Epithelial cell of proximal tubule (primary cell): Measurements from ENCODE around the gene PRODH. TPM values are rescaled to one million over a fixed set of nuclear protein-coding genes. Genes with fewer than 3 reads are reported as not detected.
"Not testable (repeated sequence)": the region's sequence is repeated elsewhere in the genome, so short reads cannot be mapped to it uniquely, and the experiment has no call there.

ENCODE experiments used
- DNase-seq: peaks from one replicate; pipeline ENCODE4 v3.0.0-alpha.2; 2011; ENCODE audit warnings: low read depth
- H3K4me3 ChIP-seq: 2 replicates; pipeline ENCODE4 v1.5.1; 2011; ENCODE audit warnings: low read depth, mild to moderate bottlenecking, low read length
- total RNA-seq: library from RNA; depleted of rRNA; stranded (reverse); fragments of >200 nt; gene quantifications from 2 replicates; pipeline ENCODE4 v1.2.3, GENCODE V29; 2015
- TF ChIP-seq, protein P1 (sequence below): conservative IDR thresholded peaks from 2 replicates; pipeline ENCODE4 v1.5.1; 2012; ENCODE audit warnings: low read depth, mild to moderate bottlenecking, low read length

PRODH gene
- total RNA-seq, 1 donor from 2014 or later: 2.1 TPM

DNA sequence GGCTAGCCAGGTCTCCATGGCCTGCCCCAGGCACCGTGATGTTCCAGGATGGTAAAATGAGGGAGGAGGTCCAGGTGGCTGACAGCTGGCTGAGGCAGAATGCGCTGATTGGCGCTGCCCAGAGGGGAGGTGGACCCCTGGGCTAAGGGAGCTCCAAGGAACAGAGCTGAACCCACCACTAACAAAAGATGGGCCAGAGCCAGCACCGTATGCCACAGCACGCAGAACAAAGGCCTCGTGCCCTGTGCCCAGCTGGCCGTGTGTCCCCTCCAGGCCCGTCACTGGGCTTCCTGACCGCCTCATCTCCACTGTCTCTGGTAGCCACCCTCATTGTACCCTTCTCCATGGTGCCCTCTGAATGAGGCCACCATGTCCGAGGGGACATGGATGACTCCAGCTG lies 19.6 kb upstream of the PRODH start:
- no peak overlapping the region for H3K4me3 ChIP-seq
- no peak for DNase-seq
- TF ChIP-seq, protein P1, sequence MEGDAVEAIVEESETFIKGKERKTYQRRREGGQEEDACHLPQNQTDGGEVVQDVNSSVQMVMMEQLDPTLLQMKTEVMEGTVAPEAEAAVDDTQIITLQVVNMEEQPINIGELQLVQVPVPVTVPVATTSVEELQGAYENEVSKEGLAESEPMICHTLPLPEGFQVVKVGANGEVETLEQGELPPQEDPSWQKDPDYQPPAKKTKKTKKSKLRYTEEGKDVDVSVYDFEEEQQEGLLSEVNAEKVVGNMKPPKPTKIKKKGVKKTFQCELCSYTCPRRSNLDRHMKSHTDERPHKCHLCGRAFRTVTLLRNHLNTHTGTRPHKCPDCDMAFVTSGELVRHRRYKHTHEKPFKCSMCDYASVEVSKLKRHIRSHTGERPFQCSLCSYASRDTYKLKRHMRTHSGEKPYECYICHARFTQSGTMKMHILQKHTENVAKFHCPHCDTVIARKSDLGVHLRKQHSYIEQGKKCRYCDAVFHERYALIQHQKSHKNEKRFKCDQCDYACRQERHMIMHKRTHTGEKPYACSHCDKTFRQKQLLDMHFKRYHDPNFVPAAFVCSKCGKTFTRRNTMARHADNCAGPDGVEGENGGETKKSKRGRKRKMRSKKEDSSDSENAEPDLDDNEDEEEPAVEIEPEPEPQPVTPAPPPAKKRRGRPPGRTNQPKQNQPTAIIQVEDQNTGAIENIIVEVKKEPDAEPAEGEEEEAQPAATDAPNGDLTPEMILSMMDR: no peak

DNA sequence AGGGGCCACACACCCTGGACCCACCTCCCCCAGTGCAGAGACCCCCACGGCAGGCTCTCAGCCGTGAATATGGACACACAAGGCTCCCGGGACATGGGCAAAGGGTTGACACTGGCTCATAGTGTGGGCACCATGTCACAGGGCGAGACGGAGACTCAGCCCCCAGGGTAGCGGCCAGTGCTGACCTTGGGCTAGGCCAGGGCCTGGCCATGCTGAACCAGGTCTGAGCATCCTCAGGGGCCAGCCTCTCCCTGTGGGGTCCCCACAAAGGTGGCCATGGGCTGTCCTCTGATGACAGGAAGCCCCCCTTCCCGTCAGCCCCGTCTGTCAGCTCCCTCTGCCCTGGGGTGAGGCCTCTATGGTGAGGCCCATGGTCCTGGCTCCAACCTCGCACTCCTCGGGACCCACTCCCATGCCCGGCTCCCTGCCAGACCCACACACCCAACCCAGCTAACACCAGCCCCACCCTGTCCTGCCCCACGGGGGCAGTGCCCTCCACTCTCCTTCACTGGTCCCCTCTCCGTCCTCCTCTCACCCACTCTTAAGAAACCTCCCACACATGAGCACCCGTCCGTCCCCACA lies 19.0 kb upstream of the PRODH start:
- TF ChIP-seq, protein P1: no peak

DNA sequence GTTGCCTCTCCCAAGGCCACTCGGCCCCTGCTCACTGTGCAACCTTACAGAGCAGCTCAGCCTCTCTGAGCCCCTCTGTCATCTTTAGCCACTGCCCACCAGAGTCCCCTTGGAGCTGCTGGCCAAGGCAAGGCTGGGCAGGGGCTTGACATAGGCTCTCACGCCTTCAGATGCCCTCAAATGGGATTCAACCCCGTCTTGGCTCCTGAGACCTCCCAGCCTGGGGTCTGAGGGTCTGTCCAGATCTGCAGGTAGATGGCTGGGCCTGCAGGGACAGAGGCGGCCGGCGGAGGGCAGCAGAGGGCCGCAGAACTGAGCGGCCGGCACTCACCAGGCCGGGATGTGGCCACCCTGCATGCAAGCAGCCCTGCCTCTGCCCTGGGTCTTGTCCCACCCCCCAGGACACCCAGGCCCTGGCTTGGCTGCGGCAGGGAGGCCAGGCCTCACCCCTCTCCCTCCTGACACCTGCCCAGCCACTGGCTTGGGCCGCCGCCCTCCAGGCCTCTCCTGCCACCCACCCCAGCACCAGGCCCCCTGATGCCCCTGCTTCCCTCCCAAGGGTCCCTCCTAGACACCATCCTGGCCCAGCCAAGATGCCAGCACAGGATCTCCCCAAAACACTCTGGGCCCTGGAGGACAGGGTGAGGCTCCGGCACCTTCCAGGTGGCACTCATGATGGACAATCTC lies 18.4 kb upstream of the PRODH start:
- not testable (repeated sequence) for H3K4me3 ChIP-seq, DNase-seq
- TF ChIP-seq, protein P1: peak; percentile 73

More for the DNA sequence above, 19.0 kb upstream of the PRODH start:
- no peak overlapping the region for H3K4me3 ChIP-seq
- no peak for DNase-seq

DNA sequence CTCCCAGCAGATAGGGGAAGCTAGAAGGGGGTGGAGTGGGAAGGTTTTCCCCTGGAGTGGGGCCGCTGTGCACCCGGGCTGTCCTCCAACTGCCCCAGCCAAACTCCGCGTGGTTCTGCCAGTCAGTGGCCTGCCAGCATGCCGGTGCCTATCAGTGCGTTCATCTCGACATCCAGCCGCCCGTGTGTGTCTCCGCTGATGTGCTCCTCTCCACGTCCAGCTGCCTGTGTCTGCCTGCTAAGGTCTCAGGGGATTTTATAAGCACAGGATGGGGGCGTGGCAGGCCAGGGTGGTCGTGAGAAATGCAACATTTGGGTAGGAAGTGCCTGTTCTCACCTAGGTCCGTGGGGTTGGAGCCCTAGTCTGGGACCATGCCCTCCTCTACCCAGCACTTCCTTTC lies 17.0 kb upstream of the PRODH start:
- not testable (repeated sequence) for H3K4me3 ChIP-seq, DNase-seq

DNA sequence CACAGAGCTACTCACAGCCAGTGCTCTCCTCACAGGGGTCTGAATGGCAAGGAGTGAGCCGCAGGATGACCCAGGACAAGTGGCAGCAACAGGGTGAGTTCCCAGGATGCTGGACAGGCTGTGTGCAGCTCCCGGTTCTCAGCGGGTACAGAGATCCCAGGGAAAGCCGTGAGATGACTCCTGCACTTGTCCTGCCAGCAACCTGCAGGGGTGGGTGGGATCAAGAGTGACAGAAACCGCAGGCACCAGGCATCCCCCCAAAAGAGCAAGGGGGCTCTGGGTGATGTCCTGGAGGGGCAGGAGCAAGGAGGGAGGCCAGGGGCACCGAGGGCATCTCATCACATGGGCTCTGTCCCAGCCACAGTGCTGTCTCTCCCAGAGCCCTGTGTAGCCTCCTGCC lies 15.9 kb upstream of the PRODH start:
- H3K4me3 ChIP-seq: no peak overlapping the region
- TF ChIP-seq, protein P1: no peak
- no peak for DNase-seq

DNA sequence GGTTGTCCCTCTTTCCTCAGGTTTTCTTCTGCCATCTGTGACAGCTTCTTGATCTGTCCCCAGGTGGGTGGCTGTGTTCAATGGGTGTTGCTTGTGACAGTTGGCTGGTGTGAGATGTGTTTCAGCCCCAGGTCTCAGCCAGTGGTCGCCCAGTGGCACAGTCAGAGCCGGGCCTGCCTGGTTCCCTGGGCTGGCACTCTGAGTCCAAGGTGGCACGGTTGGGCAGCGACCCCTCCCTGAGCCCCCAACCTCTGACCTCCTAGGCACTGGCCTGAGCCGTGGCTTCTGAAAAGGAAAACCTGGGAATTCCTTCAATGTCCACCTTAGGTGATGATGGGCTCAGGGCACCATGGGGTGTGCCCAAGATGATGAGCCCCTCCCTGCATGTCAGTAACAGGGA lies 14.0 kb upstream of the PRODH start:
- no peak overlapping the region for H3K4me3 ChIP-seq
- TF ChIP-seq, protein P1: no peak
- no peak for DNase-seq

DNA sequence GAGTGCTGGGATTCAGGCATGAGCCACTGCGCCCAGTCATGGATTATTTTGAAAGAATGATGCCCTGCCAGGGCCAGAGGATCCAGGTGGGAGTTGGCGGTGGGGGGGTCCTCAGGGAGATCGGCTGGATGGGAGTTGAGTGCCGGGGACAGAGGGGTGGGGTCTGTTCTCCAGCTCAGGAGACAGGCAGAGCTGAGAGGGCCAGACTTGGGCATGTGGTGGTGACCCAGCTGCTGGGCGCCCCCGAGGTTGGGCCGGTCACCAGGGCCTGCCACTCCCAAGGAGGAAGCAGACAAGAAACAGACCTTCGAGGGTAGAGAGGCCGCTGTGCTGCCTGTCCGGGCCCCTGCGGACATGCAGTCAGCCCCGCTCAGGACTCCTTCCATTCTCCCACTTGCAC lies 11.8 kb upstream of the PRODH start:
- TF ChIP-seq, protein P1: no peak
- DNase-seq: no peak
- H3K4me3 ChIP-seq: no peak overlapping the region

DNA sequence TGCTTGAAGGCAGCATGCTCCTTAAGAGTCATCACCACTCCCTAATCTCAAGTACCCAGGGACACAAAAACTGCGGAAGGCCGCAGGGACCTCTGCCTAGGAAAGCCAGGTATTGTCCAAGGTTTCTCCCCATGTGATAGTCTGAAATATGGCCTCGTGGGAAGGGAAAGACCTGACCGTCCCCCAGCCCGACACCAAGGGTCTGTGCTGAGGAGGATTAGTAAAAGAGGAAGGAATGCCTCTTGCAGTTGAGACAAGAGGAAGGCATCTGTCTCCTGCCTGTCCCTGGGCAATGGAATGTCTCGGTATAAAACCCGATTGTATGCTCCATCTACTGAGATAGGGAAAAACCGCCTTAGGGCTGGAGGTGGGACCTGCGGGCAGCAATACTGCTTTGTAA lies 11.0 kb upstream of the PRODH start:
- H3K4me3 ChIP-seq, DNase-seq: not testable (repeated sequence)

DNA sequence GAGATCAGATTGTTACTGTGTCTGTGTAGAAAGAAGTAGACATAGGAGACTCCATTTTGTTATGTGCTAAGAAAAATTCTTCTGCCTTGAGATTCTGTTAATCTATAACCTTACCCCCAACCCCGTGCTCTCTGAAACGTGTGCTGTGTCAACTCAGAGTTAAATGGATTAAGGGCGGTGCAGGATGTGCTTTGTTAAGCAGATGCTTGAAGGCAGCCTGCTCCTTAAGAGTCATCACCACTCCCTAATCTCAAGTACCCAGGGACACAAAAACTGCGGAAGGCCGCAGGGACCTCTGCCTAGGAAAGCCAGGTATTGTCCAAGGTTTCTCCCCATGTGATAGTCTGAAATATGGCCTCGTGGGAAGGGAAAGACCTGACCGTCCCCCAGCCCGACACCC lies 2.6 kb upstream of the PRODH start:
- not testable (repeated sequence) for DNase-seq, H3K4me3 ChIP-seq

DNA sequence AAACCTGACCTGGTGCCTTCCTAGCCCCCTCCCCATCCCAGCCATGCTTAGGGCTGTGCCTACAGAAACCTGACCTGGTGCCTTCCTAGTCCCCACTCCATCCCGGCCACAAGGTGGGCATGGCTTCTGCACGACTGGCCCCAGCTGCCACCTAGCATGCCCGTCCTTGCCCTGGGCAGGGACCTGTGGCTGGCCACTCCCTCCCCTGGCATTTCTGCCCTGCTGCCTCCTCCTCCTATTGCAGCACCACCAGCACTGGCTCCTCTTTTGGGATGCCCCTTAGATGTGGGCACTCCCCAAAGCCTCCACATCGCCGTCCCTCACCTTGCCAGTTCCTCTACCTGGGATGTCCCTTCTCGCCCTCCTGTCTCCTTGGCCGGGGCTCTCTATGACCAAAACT lies 1.4 kb downstream of the PRODH start:
- H3K4me3 ChIP-seq, DNase-seq: not testable (repeated sequence)
